GM18907 (cell line): ENCODE data around the gene CCIN.

Experiments
- ATAC-seq: cut with Tn5 transposase; IDR thresholded peaks from one replicate; pipeline ENCODE4 v1.9.1; 2021; ENCODE audit warnings: mild to moderate bottlenecking, moderate library complexity; ENCODE audit not compliant: unreplicated experiment

Gene CCIN

DNA sequence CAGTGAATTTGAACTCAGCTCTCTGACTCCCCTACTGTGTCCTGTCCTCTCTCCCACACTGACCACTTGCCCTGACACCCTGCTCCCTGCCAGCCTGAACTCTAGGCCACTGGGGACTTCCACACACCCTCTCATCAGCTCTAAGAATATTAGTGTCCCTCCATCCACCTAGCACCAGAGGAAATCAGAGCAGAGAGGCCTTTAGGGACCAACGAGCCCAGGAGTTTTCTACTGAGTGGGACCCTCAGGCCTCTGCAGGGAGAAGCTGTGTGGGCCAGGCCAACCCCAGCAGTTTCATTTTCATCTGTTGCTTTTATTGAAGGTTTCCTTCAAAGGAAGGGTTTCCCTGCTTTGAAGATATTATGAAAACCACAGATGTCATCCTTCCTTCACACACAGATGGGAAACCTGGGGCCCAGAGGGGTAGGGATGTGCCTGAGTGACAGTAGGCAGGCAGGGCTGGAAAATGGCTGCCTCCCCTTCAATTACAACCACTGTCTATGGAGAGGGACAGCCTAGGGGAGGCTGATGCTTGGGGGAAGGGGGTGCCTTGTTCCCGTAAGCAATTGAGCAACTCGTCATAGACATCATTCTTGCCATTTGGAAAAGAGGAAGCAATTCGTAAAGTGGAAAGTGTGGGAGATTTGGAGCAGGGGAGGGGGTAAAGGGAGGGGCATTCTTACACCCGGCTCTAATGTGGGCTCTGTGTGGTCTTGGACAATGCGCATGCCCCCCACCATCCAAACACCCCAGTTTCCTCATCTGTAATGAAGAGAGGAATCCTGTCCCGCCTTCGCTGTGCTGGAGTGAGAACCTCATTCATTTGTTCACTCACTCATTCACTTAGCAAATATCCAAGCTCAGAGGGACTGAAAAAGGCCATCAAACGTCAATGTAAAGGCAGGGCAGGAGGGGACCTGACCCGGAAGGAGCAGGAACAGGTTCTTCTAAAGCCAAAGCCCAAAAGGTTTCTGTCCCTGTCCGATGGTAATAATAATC, 28.8 kb upstream of the CCIN start:
- no peak for ATAC-seq

DNA sequence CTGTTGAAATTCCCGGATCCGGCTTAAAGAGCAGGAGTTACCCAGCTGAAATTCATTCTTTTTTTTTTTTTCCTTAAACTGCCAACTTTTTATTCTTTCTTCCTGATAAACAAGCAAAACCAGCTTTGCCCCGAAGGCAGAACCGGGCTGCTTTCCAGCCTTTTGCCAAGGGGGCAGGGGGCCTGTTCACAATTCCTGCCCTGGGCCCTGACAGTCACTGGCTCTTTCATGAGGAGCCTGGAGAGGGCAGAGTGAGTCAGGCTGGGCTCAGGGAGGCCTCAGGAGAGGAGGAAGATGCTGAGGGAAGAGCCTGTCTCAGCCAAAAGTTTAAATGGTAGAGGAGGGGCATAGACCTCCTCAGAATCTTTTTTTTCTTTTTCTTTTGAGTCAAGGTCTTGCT, 27.9 kb upstream of the CCIN start:
- ATAC-seq, result no peak

DNA sequence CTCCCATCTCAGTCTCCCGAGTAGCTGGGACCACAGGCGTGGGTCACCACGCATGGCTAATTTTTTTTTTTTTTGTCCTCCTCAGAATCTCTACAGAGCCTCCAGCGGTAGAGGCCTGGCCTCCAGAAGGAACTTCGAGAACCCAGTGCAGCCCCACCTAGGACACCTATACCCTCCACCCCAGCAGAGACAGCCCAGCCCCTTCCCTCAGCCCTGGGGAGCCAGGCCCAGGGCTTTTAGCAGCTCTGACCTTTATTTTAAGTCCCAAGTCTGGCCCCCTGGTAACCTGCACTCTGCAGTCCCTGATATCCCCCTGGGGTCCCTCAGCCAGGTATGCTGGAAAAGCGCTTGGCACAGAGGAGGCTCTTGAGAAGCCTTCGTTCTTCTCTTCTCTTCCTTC, 27.4 kb upstream of the CCIN start:
- ATAC-seq, result no peak

DNA sequence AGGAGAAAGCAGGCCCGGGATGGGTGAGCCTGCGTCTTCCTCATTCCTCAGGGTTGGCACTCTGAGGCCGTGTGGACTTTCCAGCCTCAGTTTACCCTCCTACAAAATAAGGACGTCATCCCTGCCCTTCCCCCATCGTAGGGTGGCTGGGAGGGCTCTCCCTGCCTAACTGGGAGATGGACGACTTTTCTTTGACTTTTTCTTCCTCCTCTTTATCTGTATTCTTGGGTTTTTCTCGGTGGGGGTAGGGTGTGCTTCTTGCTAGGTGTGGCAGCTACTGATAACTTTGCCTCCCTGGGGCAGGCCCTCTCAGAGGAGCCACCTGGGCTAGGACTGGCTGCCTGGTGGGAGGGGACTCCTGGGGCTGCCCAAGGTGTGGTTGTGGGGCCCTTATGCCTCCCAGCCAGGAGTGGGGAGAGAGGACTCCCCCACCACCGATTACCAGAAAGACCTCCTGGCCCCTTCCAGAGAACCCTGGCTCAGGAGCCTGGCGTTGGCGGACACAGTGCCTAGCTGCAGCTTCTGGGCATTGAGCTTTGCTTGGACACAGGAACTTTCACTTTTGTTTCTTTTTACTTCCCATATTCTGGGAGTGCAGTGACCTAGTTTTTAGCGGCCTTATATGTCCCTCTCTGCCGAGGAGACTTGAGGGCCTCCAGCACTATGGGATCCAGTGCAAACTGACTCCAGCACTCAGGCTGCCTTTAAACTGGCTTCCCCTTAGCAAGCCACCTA, 26.5 kb upstream of the CCIN start:
- ATAC-seq, result no peak

DNA sequence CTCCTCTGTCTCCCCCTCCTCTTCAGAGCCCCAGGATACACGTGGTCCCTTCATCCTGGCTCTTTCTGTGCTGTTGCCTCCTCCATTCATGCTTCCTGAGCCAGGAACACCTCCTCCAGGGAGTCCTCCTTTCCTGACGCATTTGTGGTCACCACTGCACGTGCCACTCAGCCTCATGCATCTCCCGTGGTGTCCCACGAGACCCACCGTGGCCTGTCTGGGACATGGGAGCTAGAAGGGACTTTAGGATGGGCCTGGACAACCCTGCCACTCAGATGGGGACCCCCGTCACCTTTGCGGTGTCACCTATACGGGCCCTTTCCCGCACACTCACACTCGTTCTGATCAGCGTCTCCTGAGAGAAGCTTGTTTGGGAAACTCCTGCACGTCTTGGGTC, 25.9 kb upstream of the CCIN start:
- no peak for ATAC-seq

DNA sequence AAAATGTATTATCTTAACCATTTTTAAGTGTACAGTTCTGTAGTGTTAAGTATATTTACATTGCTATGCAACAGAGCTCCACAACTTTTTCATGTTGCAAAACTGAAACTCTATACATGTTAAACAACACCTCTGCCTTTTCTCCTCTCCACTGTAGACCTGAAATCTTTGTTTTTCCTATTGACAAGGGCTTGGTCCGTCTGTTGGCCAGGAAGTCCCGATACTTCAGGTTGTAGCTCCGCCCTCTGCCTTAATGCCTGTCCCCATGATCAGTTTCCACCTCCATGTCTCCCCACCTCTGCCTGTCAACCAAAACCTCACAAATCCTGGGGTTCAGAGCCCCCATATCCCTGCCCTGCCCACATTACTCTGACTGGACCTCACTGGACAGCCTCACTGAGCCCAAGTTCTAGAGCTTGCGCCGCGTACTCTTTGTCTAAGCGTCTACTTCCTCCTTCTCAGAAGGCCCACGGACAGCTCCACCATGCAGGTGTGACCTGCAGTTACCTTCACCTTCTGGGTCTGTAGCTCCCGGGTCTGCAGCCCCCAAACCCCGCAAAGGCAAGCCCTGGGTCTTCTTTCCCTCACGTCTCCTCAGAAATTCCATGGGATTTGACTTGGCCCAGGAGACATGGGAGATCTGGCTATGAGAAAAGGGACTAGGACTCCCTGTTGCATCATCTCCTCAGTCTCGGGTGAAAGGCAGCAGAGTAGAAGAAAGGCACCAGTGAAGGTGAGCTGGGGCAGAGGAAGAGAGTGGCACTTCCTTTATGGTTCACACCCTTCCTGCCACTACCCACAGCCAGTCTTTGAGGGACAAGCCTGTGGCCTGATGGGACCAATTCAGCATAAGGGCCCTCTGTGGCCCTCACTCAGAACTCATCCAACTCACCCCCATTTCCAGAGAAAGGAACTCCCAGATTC, 24.6 kb upstream of the CCIN start:
- no peak for ATAC-seq

DNA sequence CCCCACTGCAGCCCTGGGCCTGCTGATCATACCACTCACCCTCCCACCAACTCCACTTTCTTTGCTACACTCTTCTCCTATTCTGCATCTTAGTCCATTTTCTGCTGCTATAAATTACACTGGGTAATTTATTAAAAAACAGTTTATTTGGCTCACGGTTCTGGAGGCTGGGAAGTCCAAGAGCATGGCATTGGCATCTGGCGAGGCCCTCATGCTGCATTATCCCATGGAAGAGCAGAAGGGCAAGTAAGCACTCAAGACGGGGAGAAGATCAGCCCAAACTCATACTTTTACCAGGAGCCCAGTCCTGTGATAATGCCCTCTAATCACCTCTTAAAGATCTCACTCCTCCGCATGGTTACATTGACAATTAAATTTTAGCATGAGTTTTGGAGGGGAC, 23.2 kb upstream of the CCIN start:
- ATAC-seq, result no peak

DNA sequence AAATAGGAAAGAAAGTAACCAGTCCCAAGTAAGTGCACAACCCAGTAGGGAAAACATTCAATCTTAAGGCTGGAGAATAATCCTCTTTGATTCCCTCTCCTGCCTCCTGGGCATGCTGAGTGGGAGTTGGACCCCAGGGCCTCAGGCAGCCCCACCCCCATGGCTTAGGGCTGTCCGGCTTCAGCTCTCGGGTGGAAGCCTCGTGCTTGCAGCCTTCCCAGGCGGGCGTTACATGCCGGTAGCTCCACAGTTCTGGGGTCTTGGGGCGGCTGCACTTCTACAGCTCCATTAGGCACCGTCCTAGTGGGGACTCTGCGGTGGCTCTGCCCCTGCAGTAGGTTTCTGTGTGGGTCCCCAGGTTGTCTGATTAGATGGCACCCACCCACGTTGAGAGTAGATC, 22.5 kb upstream of the CCIN start:
- no peak for ATAC-seq

DNA sequence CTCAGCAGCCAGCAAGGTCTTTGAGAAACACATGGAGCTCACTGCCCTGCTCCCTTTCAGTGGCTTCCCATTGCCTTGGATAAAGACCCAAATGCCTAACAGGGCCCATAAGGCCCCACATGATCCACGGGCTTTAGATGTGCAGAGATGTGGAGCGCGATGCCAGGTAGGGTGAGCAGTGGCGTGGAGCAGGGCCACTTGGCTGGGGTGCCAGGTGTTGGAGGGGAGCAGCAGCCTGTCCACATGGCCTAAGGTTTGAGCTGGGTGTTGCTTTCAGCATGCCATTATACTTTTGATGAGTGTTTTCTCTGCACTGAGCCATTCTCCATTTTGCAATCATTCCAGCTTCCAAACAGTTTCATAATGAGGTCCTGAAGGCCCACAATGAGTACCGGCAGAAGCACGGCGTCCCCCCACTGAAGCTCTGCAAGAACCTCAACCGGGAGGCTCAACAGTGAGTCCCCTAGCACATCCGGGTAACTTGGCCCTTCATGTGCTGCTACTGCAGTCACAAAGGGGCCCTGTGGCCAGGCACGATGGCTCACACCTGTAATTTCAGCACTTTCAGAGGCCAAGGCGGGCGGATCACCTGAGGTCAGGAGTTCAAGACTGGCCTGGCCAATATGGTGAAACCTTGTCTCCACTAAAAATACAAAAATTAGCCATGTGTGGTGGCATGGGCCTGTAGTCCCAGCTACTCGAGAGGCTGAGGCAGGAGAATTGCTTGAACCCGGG, 21.6 kb upstream of the CCIN start:
- no peak for ATAC-seq

DNA sequence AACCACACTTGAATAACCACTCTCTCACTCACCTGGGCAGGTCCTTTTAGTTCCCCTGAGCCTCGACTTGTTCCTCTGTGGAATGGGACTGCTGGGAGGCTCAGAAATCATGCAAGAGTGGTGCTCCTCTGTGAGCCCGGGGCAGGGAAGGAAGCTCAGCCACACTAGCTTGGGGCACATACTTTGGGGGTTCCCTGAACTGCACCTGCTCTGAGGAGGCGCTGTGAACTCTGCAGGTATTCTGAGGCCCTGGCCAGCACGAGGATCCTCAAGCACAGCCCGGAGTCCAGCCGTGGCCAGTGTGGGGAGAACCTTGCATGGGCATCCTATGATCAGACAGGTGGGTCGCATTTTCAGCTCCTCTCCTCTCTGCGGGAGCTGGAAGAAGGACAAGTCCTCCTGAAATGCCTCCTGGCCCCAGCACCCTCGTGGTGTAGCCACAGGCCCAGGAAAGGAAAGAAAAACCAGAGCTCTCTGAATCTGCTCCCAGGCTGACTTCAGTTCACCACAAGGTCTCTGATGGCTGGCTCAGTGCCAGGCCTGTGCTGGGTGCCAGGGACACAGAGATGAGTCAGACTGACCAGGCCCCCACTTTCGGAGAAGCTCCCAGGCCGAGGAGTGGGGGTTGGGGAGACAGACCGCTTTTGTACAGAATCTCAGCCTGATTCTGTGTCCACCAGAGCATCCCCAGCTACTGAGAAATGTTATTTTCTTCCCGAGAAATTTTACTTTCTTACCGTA, 20.7 kb upstream of the CCIN start:
- peak; percentile 43 for ATAC-seq

DNA sequence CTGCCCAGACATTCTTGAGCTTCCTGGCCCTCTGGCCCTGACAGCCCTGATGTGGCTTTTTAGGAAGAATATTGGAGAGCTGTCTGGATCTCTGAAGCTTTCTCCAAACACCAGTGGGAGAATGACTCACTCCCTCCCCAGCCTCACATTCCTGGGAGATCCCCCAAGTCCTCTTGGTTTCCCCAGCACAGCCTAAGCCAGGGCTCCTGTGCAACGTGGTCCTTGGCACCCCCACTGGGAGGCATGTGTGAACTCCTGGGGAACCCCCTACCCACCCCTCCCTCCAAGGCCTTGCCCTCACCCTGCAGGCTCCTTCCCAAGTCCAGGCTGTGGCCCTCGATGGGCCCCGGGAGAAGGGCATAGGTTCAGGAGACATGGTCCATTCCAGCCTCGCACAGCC, 20.0 kb upstream of the CCIN start:
- no peak for ATAC-seq

DNA sequence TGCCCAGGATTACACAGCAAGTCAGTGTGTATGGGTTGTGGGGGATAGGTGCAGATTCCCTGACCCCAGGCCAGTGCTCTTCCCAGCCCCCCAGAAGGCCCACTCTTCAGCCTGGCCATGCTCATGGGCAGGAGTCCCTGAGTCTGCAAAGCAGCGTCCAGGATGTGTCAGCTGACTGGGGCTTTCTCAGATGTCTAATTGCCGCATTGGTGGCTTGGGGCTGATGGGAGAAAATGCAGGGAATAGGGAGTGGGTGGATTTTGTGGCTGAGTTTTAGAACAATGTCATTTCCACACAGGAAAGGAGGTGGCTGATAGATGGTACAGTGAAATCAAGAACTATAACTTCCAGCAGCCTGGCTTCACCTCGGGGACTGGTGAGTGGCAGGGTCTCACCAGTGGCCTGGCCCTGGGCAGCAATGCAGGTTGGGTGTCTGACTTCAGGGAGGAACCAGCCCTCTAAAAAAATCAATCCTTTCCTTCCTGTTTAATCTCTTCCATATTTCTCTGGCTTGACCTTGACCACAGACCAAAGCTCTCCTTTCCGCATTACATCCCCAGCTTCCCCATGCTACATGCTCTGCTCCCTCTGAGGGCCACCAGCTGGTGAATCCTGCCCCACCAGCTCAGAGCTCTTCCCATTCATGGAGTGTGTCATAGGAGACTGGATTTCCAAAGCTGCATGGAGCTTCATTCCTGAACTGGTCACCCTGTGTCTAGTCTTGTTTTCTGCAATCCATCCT, 18.4 kb upstream of the CCIN start:
- ATAC-seq, result no peak

DNA sequence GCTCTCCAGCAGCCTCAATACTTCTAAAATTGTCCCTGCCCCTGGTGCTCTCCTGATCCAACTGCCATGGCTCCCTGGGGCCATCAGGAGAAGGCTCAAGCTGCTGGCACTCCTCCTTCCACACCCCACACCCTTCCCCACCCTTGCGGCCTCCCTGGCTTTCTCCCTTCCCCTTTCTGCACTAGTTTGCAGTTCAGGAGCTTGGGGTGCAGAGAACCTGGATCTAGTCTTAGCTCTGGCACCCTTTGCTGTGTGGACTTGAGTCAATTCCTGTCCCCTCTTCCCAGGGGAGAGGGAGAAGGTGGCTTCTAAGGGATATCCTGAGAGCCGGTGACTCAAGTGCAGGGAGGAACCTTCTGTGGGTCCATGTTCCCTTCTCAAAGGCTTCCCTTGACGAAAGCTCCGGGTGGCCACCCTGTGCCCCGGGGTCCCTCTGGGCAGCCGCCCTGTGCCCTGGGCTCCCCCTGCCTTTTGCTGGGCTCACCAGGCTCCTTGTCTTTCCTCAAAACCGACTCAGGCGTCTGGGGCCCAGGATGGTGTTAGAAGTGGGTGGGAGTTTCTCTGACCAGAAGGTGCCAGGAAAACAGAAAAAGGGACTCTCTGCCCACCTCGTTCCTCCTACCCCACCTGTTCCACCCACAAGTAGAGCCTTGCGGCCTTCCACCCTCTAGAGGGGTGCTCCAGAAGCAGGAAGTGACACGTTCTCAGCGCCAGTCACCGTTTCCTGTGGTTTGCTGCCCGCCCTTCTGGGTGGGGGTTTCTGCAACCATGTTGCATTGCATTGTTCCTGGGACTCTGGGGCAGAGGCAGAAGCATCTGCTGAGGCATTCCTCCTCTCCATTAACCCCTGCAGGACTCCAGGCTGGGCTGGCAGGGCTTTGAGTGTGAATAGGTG, 17.6 kb upstream of the CCIN start:
- peak; percentile 86 for ATAC-seq

DNA sequence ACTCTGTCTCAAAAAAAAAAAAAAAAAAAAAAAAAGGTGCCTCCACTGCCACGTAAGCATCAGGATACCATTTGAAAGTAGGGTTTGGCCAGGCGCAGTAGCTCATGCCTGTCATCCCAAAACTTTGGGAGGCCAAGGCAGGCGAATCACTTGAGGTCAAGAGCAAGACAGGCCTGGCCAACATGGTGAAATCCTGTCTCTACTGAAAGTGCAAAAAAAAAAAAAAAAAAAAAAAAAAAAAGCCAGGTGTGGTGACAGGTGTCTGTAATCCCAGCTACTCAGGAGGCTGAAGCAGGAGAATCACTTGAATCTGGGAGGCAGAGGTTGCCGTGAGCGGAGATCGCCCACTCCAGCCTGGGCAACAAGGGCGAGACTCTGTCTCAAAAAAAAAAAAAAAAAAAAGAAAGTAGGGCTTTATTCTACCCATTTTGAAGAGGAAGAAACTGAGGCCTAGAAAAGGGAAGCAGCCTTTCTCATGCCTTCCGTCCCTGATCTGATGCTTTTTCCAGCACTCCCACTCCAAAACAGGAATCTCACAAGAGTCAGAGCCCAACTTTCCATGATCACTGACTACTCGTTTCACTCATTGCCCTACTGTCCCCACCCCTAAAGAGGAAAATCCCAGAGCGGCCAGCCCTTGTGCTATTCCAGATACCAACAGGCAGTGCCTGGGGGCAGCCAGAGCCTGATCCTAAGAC, 16.3 kb upstream of the CCIN start:
- no peak for ATAC-seq

DNA sequence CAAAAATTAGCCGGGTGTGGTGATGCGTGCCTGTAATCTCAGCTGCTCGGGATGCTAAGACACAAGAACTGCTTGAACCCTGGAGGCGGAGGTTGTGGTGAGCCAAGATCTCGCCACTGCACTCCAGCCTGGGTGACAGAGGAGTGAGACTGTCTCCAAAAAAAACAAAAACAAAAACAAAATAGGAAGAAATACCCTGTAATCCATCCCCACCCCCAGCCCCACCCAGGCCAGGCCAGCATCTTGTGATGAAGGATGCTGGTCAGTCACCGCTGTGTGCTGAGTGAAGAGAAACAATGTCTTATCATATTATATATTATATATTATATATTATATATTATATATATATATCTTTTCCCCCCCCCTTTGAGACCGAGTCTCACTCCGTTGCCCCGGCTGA, 15.4 kb upstream of the CCIN start:
- no peak for ATAC-seq

DNA sequence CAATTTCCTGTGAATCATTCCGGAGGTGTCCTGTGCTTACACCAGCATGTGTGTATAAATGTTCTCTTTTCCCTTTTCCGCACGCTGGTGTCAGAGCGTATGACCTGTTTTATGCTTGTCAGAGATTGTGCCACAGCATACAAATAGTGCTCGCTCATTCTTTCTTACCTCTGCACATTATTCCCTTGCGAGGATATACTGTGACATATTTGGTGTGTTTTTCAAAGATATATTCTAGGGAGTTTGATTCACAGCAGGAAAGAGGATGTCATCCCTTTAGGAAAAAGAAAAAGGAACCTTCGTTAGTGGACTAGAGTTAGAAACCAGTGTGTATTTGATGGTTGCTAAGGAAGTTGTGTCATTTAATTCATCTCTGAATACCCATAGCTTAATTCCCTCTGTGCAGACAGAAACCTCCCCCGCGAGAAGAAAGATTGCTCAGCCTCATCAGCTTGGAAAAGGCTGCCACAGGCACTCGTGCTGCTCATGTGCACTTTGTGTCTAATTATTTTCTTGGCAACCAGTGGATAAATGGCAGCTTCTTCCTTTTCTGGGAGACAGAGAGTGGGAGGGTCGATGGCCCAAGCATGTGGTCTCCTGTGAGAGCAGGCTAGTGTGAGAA, 14.7 kb upstream of the CCIN start:
- ATAC-seq, result no peak

DNA sequence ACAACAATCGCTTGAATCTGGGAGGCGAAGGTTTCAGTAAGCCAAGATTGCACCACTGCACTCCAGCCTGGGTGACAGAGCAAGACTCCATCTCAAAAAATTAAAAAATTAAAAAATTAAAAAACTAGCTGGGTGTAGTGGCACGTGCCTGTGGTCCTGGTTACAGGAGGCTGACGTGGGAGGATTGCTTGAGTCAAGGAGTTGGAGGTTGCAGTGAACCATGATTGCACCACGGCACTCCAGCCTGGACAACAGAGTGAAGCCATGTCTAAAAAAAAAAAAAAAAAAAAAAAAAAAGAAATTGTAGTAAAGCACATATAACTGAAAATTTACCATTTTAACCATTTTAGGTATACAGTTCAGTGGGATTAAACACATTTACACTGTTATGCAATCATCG, 13.1 kb upstream of the CCIN start:
- no peak for ATAC-seq
